Mucosa of descending colon (tissue), 3 donors: Measurements from ENCODE around the gene NLRP1. TPM values are rescaled to one million over a fixed set of nuclear protein-coding genes. Genes with fewer than 3 reads are reported as not detected.

Experiments
- ATAC-seq: fragments of 200-7000 bp; cut with Tn5 transposase; one replicate; pipeline ENCODE4 v1.9.1; 2020; ENCODE audit warnings: mild to moderate bottlenecking, moderate library complexity
- DNase-seq, 3 donors: peaks; one replicate each; pipeline ENCODE4 v3.0.0-alpha.2; 2020
- H3K36me3 ChIP-seq: fragments of 200-600 bp; one replicate; pipeline ENCODE4 v1.8.0; 2021; ENCODE audit warnings: low read depth, mild to moderate bottlenecking
- H3K4me1 ChIP-seq: fragments of 200-600 bp; one replicate; pipeline ENCODE4 v1.8.0; 2021; ENCODE audit warnings: low read depth, mild to moderate bottlenecking
- H3K4me3 ChIP-seq: fragments of 200-600 bp; one replicate; pipeline ENCODE4 v1.8.0; 2021; ENCODE audit warnings: mild to moderate bottlenecking
- H3K9me3 ChIP-seq: fragments of 200-600 bp; one replicate; pipeline ENCODE4 v1.8.0; 2021; ENCODE audit warnings: mild to moderate bottlenecking
- intact Hi-C, 2 donors: fragments of 100-400 bp; cut with DNase I in 1 of 2; cut with micrococcal nuclease in 1 of 2; formaldehyde crosslinking; loops; one replicate each; pipeline versions ENCODE4 v1.11.0 to v1.11.1; 2022; cut with DNase I, micrococcal nuclease
- total RNA-seq, 3 donors: library from RNA; stranded (reverse); fragmentation: NEBNext Ultra II Directional in 2 of 3; extraction: Animal tissue kit (Norgen Biotek cat#: 25700) in 2 of 3; gene quantifications; one replicate each; pipeline versions ENCODE4 v1.2.1 to v1.2.4, GENCODE V29; 2021 to 2023
- TF ChIP-seq, protein P1 (sequence below): fragments of 200-600 bp; IDR thresholded peaks from one replicate; pipeline ENCODE4 v1.8.0; 2022; ENCODE audit warnings: antibody characterized with exemption, mild to moderate bottlenecking
- donor health status: DM: no; HTN: no; CAD: no; lungs with moderate emphysema.
- donor health status: DM: no; HTN: no; CAD: no.
- donor health status: DM: no; HTN: yes; CAD: no.

NLRP1 gene
- total RNA-seq, 3 donors from 2014 or later, result 4.6 to 13.9 (median 8.0) TPM

- no peaks in the 10 kb centered on the region for H3K4me1 ChIP-seq
- intact Hi-C loops, result no loop called here
- H3K9me3 ChIP-seq, result no peaks in the 10 kb centered on the region
- H3K4me3 ChIP-seq, result no peak overlapping the region
- no peaks in the 10 kb centered on the region for H3K36me3 ChIP-seq
- TF ChIP-seq, protein P1, sequence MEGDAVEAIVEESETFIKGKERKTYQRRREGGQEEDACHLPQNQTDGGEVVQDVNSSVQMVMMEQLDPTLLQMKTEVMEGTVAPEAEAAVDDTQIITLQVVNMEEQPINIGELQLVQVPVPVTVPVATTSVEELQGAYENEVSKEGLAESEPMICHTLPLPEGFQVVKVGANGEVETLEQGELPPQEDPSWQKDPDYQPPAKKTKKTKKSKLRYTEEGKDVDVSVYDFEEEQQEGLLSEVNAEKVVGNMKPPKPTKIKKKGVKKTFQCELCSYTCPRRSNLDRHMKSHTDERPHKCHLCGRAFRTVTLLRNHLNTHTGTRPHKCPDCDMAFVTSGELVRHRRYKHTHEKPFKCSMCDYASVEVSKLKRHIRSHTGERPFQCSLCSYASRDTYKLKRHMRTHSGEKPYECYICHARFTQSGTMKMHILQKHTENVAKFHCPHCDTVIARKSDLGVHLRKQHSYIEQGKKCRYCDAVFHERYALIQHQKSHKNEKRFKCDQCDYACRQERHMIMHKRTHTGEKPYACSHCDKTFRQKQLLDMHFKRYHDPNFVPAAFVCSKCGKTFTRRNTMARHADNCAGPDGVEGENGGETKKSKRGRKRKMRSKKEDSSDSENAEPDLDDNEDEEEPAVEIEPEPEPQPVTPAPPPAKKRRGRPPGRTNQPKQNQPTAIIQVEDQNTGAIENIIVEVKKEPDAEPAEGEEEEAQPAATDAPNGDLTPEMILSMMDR, result no peak
- ATAC-seq (no peak), DNase-seq (no peak)
Observed at GRCh38 chr17:5560361-5560988, 23.8 kb downstream of the NLRP1 start.

- H3K4me1 ChIP-seq, result no peaks in the 10 kb centered on the region
- DNase-seq (no peak), ATAC-seq (no peak)
- H3K4me3 ChIP-seq, result no peak overlapping the region
- TF ChIP-seq, protein P1, result no peak
- intact Hi-C loops, result no loop called here
- H3K36me3 ChIP-seq, result no peaks in the 10 kb centered on the region
- no peaks in the 10 kb centered on the region for H3K9me3 ChIP-seq
Observed at GRCh38 chr17:5558815-5559785, 25.2 kb downstream of the NLRP1 start.

GRCh38 chr17:5557990-5558389 is 26.3 kb downstream of the NLRP1 start:
- no peak for DNase-seq
- no peak for ATAC-seq
- no peaks in the 10 kb centered on the region for H3K9me3 ChIP-seq

GRCh38 chr17:5557485-5557884 is 26.8 kb downstream of the NLRP1 start:
- TF ChIP-seq, protein P1, result no peak
- intact Hi-C loops, result no loop called here
- DNase-seq (no peak), ATAC-seq (no peak)
- Histone ChIP-seq H3K4me1 (no peaks in the 10 kb centered on the region), H3K9me3 (no peaks in the 10 kb centered on the region), H3K36me3 (no peaks in the 10 kb centered on the region), H3K4me3 (no peak overlapping the region)

More at GRCh38 chr17:5557990-5558389, 26.3 kb downstream of the NLRP1 start:
- TF ChIP-seq, protein P1, result no peak
- Histone ChIP-seq H3K4me3 (no peak overlapping the region), H3K36me3 (no peaks in the 10 kb centered on the region), H3K4me1 (no peaks in the 10 kb centered on the region)
- intact Hi-C loops, result no loop called here

DNA sequence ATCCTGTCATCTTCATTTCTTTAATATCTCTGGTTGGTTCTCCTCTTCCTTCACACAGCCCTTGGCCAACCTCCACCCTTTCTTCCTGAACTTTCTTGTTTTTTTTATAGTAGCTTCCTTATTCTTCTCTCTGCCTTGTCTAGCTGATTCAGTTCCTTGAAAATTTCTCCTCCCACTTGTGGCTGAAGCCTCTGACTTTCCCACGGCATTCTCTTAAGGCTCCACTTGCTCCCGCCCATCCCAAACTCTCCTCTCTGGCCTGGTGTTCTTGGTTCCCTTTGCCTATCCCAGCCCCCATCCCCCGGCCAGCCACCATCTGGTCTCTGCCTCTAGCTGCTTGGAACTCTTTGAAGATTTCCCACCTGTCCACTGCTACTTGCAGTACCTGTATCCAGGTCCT is 29.1 kb downstream of the NLRP1 start:
- TF ChIP-seq, protein P1, result no peak
- H3K4me3 ChIP-seq, result no peak overlapping the region
- H3K36me3 ChIP-seq, result no peaks in the 10 kb centered on the region
- no peaks in the 10 kb centered on the region for H3K4me1 ChIP-seq
- ATAC-seq (no peak), DNase-seq (no peak)
- no peaks in the 10 kb centered on the region for H3K9me3 ChIP-seq
- intact Hi-C loops, result no loop called here
